GM12864 (cell line): ENCODE results near the gene EPB41L1.

Experiments
- DNase-seq: peaks from one replicate; pipeline ENCODE4 v3.0.0-alpha.2; 2011; ENCODE audit warnings: low read depth
- H3K4me3 ChIP-seq: 2 replicates; pipeline ENCODE4 v1.5.1; 2011; ENCODE audit warnings: mild to moderate bottlenecking, low read depth, low read length, control low read depth
- TF ChIP-seq, protein P1 (sequence below): IDR thresholded peaks from 2 replicates; pipeline ENCODE4 v1.5.1; 2011; ENCODE audit warnings: low read depth, mild to moderate bottlenecking, moderate library complexity, low read length, control low read depth, inconsistent platforms; ENCODE audit errors: missing control alignments

Gene EPB41L1

GRCh38 chr20:36201198-36201597 is 46.7 kb downstream of the EPB41L1 start:
- DNase-seq, result no peak
- TF ChIP-seq, protein P1, sequence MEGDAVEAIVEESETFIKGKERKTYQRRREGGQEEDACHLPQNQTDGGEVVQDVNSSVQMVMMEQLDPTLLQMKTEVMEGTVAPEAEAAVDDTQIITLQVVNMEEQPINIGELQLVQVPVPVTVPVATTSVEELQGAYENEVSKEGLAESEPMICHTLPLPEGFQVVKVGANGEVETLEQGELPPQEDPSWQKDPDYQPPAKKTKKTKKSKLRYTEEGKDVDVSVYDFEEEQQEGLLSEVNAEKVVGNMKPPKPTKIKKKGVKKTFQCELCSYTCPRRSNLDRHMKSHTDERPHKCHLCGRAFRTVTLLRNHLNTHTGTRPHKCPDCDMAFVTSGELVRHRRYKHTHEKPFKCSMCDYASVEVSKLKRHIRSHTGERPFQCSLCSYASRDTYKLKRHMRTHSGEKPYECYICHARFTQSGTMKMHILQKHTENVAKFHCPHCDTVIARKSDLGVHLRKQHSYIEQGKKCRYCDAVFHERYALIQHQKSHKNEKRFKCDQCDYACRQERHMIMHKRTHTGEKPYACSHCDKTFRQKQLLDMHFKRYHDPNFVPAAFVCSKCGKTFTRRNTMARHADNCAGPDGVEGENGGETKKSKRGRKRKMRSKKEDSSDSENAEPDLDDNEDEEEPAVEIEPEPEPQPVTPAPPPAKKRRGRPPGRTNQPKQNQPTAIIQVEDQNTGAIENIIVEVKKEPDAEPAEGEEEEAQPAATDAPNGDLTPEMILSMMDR, result no peak
- no peak overlapping the region for H3K4me3 ChIP-seq

GRCh38 chr20:36202891-36203338 is 48.4 kb downstream of the EPB41L1 start:
- TF ChIP-seq, protein P1, result peak; percentile 100
- no peak overlapping the region for H3K4me3 ChIP-seq
- DNase-seq, result no peak

DNA sequence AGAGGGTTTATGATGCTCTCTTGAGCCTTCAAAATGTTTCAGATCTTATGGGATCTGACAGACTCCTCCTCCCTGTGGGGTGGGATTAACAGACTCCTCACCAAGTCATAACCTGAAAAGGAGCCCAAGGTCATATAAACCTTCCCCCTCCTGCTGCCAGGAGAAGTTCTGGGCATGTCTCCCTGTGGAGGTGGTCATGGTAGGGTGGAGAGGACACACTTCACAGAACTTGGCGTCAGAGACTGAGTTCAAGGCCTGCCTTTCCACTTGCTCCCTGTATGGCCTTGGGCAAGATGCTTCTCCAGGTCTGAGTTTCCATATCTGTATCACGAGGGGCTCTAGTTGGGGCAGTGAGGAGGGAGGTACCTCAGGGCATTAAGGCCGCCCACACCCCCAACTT is 49.3 kb downstream of the EPB41L1 start:
- TF ChIP-seq, protein P1, result no peak
- no peak for DNase-seq
- no peak overlapping the region for H3K4me3 ChIP-seq

DNA sequence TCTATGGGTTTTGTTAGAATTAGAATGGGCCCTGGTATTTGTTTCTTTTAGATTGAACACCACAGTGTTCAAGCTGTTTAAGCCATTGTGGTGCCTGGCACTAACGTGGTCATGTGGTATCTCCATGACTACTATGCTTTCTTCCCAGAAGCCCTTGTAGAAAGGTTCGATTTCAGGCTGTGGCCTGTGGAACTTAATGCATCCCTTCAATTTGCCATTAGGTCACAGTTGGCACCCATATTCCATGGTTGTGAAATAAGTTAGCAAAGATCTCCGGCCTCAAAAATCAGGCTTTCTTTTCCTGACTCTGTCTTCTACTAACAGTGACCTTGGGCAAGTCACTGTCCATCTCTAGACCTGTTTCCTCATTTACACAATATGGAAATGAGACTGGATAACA is 50.5 kb downstream of the EPB41L1 start:
- DNase-seq, result no peak
- TF ChIP-seq, protein P1, result no peak
- no peak overlapping the region for H3K4me3 ChIP-seq

GRCh38 chr20:36206068-36206467 is 51.5 kb downstream of the EPB41L1 start:
- TF ChIP-seq, protein P1, result no peak
- DNase-seq, result no peak
- H3K4me3 ChIP-seq, result no peak overlapping the region

- H3K4me3 ChIP-seq, result no peak overlapping the region
- no peak for DNase-seq
- TF ChIP-seq, protein P1, result no peak
Observed at GRCh38 chr20:36206641-36207040, 52.1 kb downstream of the EPB41L1 start.

DNA sequence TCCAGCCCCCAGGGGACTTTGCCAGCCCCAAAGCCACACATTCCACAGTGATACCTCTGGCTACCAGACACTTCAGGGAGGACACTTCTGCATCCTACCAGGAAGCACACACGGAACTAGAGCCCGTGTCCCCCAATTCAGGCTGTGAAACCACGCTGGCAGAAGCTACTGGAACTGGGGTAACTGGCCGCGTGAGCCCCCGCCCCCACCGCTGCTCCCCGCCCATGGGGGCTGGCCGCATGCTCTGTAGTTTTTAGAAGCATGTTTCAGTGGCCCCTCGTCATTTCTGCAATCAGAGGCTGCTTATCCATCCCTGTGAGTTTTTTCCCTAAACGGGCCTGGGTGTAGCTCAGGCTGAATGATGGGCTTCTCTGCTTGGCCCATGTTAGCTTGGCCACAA is 53.1 kb downstream of the EPB41L1 start:
- TF ChIP-seq, protein P1, result no peak
- H3K4me3 ChIP-seq, result no peak overlapping the region
- DNase-seq, result no peak
